ENCODE results near the gene TP53BP1. TPM values are rescaled to one million over a fixed set of nuclear protein-coding genes. Genes with fewer than 3 reads are reported as not detected.

Gene TP53BP1
- total and polyA plus RNA-seq, 2 of the 13 experiments (the other 11 are each of a cell fraction or from before 2014, with no cell fraction given), result 17.1 to 17.4 TPM

- TF ChIP-seq REST (IDR thresholded peaks at IDR 0.05; ENCODE audit: borderline replicate concordance in 1 of 2, low read depth in 1 of 2, low read length in 2 of 2), result peak; percentile 30 to 84
Measured at GRCh38 chr15:43370310-43370974, 122.5 kb downstream of the TP53BP1 start (continued).

- H3K9me3 ChIP-seq (ENCODE audit: low read length), result no peaks in the 10 kb centered on the region
- peaks cover 14% of the 10 kb centered on the region for H3K4me1 ChIP-seq (ENCODE audit: insufficient read depth, low read length)
- FAIRE-seq (no peak), ATAC-seq (no peak), DNase-seq (ENCODE audit: low spot score) (no peak)
- peaks cover 11 to 56% of the 10 kb centered on the region in 2 experiments for H3K36me3 ChIP-seq (replicated peaks in 1 of 2; ENCODE audit: control insufficient read depth in 1 of 2, insufficient read depth in 2 of 2, low read length in 2 of 2)
- no peaks in the 10 kb centered on the region for H3K79me2 ChIP-seq (ENCODE audit: insufficient read depth, low read length)
- no peak overlapping the region for H3K9ac ChIP-seq (ENCODE audit: insufficient read depth, low read depth, low read length)
- no peak overlapping the region for H3K4me2 ChIP-seq (ENCODE audit: low read depth, low read length)
- H2AFZ ChIP-seq (ENCODE audit: low read length), result no peak overlapping the region
- POLR2A ChIA-PET, result interaction anchor here (3.3 kb wide), 1 partner anchor 9 kb away, joined by 16 read pairs; the partner anchor contains the start of genes TUBGCP4 and ZSCAN29
- in situ Hi-C loops (cut with HindIII; ENCODE audit: extremely low pct_ligation_motif_present, low pct_unique_long_range_greater_than_20kb), result no loop called here
- no peak overlapping the region for H3K27ac ChIP-seq (ENCODE audit: extremely low read length, insufficient read depth, low read length)
- CTCF ChIA-PET (ENCODE audit: low intra/inter-chr PET ratio, low total read pairs), result no interaction called here
- H3K27me3 ChIP-seq (ENCODE audit: control insufficient read depth in 1 of 2, insufficient read depth in 2 of 2, low read length in 2 of 2), result no peaks in the 10 kb centered on the region
- WGBS (ENCODE audit: low lambda C conversion rate), result 96% methylated on average over 7 of the region's 7 CpGs
- H4K20me1 ChIP-seq (ENCODE audit: insufficient read depth, low read length), result peaks cover 3% of the 10 kb centered on the region; the same call in 1 of the 2 replicates
- TSS peak; percentile 39 for BruUV-seq (replicated peaks)
- TF ChIP-seq HMGA1 (CRISPR knock-in tag; conservative IDR thresholded peaks at IDR 0.05), result no peak
- no peak for TF ChIP-seq NR2C2 (CRISPR knock-in tag; IDR thresholded peaks at IDR 0.05; ENCODE audit: borderline replicate concordance)
- no peak for TF ChIP-seq TEAD2 (CRISPR knock-in tag; IDR thresholded peaks at IDR 0.05)
- TF ChIP-seq ZNF451 (CRISPR knock-in tag; IDR thresholded peaks at IDR 0.05), result no peak
- TF ChIP-seq SIN3B (IDR thresholded peaks at IDR 0.05; ENCODE audit: low read length), result no peak
- TF ChIP-seq MAFK (conservative IDR thresholded peaks at IDR 0.05 in 1 of 2, IDR thresholded peaks at IDR 0.05 in 1 of 2; ENCODE audit: low read length in 2 of 2), result peak; percentile 39 to 60; a peak in 3 of 4 replicates
- TF ChIP-seq ZNF816 (CRISPR knock-in tag; IDR thresholded peaks at IDR 0.05; ENCODE audit: borderline replicate concordance), result no peak
- TF ChIP-seq ZNF772 (CRISPR knock-in tag; IDR thresholded peaks at IDR 0.05), result no peak
- no peak for TF ChIP-seq ISL2 (CRISPR knock-in tag; IDR thresholded peaks at IDR 0.05)
- TF ChIP-seq CREM (IDR thresholded peaks at IDR 0.05), result no peak
- TF ChIP-seq CREM (CRISPR knock-in tag; IDR thresholded peaks at IDR 0.05), result no peak
- TF ChIP-seq SNAPC5 (CRISPR knock-in tag; IDR thresholded peaks at IDR 0.05; ENCODE audit: borderline replicate concordance), result no peak
- TF ChIP-seq MAFF (IDR thresholded peaks at IDR 0.05; ENCODE audit: low read depth, low read length), result peak; percentile 52; the same call in 1 of the 2 replicates
- no peak for TF ChIP-seq ZNF7 (CRISPR knock-in tag; IDR thresholded peaks at IDR 0.05)
- no peak for TF ChIP-seq ZBTB39 (CRISPR knock-in tag; IDR thresholded peaks at IDR 0.05)
- no peak for TF ChIP-seq NKX3-1 (CRISPR knock-in tag; IDR thresholded peaks at IDR 0.05)
- no peak overlapping the region for H3K4me3 ChIP-seq (replicated peaks in 1 of 3; ENCODE audit: insufficient read depth in 1 of 3, low read depth in 2 of 3, low read length in 3 of 3)
- intact Hi-C loops (cut with micrococcal nuclease; ENCODE audit: unreplicated experiment), result no loop called here
Measured at GRCh38 chr15:43361313-43361903, 131.5 kb downstream of the TP53BP1 start.

All from HepG2 (cell line).